WTC11 (cell line): ENCODE measurements around the gene TMTC3.

Experiments
- CREM ChIP-seq: sonication (generic); formaldehyde crosslinking; IDR thresholded peaks from 2 replicates; pipeline ENCODE4 v1.8.1; 2022; ENCODE audit warnings: mild to moderate bottlenecking, missing genetic modification reagents, moderate library complexity
- CTCF ChIP-seq: fragments of 200-600 bp; IDR thresholded peaks from 2 replicates; pipeline ENCODE4 v1.8.0; 2022; ENCODE audit warnings: antibody characterized with exemption
- E2F5 ChIP-seq: sonication (generic); formaldehyde crosslinking; IDR thresholded peaks from 2 replicates; pipeline ENCODE4 v1.8.1; 2022; ENCODE audit warnings: mild to moderate bottlenecking, moderate library complexity, missing genetic modification reagents
- FOXP1 ChIP-seq: sonication (generic); formaldehyde crosslinking; IDR thresholded peaks from 2 replicates; pipeline ENCODE4 v1.8.0; 2022; ENCODE audit warnings: missing genetic modification reagents, mild to moderate bottlenecking, moderate library complexity, borderline replicate concordance
- NR2C2 ChIP-seq: sonication (generic); formaldehyde crosslinking; IDR thresholded peaks from 2 replicates; pipeline ENCODE4 v1.8.0; 2022; ENCODE audit warnings: mild to moderate bottlenecking, missing genetic modification reagents
- ZNF512 ChIP-seq: sonication (generic); formaldehyde crosslinking; IDR thresholded peaks from 2 replicates; pipeline ENCODE4 v1.8.1; 2022; ENCODE audit warnings: missing genetic modification reagents, borderline replicate concordance

GRCh38 chr12:88182416-88182815 lies 40.3 kb downstream of the TMTC3 start:
- no peak for TF ChIP-seq CTCF
- TF ChIP-seq E2F5 (CRISPR knock-in tag): no peak
- TF ChIP-seq FOXP1: no peak
- TF ChIP-seq CREM (CRISPR knock-in tag): no peak
- no peak for TF ChIP-seq ZNF512 (CRISPR knock-in tag)
- TF ChIP-seq NR2C2 (CRISPR knock-in tag): no peak
